ENCODE results near the gene PLEKHD1.
"Not testable (repeated sequence)": the region's sequence is repeated elsewhere in the genome, so short reads cannot be mapped to it uniquely, and the experiment has no call there.

PLEKHD1 gene

DNA sequence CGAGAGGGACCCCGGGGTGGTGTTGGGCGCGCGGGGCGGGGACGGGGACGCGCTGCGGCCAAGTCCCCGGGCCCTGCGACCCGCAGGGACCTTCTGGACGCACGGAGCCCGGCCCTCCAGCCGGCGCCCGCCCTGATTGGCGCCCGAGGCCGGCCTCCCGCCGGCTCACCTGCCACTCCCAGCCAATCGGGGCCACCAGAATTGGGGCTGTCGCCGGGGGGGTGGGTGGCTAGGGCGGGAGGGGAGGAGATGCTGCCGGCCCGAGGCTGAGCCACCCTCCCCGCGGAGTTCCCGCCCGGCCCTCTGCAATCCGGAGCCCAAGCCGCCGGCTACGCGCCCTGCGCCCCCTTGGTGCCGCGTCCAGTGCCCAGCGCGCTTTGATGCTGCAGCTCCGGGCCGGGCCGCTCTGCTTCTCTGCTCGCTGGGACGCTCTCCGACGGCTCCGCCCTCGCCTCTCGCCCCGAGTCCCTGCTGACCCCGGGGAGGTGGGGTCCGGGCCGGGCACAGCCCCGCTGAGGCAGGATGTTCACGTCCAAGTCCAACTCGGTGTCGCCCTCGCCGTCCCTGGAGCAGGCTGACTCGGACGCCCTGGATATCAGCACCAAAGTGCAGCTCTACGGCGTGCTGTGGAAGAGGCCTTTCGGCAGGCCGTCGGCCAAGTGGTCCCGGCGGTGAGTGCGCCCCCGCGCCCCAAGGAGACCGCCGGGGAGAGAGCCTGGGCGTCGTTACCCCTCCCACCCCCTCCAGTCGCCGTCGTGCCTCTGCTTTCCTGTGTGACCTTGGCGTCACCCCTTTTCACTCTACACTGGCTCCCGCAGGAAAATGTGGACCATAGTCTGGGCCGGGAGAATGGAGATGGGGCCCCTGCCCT is at the start of gene PLEKHD1:
TSS of gene PLEKHD1 (plus strand) at position 285 of the 871 bp plus-strand sequence. CDS start at position 523, 238 bp downstream.
- DNase-seq (ENCODE audit: low read depth), result no peak

DNA sequence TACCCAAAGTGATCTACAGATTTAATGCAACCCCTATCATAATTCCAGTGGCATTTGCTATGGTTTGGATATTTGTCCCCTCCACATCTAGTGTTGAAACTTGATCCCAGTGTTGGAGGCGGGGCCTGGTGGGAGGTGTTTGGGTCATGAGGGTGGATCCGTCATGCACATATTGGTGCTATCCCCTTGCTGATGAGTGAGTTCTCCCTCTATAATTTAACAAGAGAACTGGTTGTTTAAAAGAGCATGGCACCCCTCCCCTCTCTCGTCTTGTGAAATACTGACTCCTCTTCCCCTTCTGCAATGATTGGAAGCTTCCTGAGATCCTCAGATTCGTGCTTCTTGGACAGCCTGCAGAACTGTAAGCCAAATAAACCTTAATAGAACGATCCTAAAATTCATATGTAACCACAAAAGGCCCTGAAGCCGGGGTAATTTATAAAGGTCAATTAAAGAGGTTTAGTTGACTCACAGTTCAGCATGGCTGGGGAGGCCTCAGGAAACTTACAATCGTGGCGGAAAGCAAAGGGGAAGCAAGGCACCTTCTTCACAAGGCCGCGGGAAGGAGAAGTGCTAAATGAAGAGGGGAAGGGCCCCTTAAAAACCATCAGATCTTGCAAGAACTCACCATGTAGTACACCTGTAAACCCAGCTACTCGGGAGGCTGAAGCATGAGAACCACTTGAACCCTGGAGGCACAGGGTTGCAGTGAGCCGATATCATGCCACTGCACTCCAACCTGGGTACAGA is 44.8 kb upstream of the PLEKHD1 start:
- no peak for DNase-seq (ENCODE audit: low read depth)

DNA sequence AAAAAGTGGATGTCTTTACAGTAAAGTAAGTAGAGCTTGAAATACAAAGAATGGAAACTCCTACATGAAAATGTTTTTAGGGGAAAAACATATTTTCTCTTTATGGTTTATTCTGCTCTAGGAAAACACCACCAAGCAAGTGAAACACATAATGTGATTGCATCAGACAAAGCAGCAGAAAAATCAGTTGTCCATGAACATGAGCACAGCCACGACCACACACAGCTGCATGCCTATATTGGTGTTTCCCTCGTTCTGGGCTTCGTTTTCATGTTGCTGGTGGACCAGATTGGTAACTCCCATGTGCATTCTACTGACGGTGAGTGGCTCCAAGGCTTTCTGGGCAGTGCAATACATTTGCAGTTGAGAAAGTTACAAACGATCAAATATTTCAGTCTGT is 42.6 kb upstream of the PLEKHD1 start:
- no peak for DNase-seq (ENCODE audit: low read depth)

DNA sequence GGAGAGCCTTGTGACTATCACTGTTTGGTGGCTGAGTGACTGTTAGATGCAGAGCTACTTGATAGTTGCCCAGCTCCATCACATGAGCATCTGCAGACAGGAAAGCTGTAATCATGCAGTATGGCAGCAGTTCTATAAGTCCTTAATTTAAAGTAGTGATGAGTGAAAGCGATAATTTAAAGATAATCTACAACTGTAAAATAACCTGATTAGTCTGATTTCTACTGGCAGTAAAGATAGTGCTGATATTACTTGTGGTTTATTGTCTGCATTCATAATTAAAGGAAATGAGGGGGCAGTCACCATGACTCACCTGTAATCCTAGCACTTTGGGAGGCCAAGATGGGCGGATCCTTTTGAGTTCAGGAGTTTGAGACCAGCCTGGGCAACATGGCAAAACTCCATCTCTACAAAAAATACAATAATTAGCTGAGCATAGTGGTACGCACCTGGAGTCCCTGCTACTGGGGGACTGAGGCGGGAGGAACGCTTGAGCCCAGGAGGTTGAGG is 41.2 kb upstream of the PLEKHD1 start:
- DNase-seq (ENCODE audit: low read depth), result no peak

DNA sequence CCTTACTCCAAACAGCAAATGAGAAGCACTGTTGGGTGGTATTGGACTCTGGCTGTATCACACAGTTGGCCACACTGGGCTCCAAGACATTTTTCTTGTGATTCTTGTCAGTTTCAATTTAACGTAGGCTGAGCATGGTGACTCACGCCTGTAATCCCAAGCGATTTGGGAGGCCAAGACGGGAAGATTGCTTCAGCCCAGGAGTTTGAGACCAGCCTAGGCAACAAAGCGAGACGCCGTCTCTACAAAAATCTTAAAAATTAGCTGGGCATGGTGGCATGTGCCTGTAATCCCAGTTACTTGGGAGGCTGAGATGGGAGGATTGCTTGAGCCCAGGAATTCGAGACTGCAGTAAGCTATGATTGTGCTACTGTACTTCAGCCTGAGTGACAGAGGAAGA is 35.3 kb upstream of the PLEKHD1 start:
- DNase-seq (ENCODE audit: low read depth), result no peak

DNA sequence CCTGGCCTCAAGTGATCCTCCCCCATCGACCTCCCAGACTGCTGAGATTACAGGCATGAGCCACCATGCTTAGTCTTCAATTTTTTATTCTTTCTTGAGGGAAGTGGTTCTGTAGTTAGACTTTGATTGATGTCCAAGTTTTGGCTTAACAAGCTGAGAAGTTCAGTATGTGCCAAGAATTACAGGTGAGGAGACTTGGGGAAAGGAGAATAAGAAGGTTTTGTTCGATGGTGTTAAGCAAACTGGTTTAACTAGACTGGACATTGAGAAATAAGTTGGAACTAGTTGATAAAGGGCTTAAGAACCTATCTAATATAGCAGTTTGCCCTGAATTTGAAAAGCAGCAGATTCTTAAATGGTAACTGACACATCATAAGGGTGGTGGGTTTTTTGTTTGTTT is 32.6 kb upstream of the PLEKHD1 start:
- DNase-seq (ENCODE audit: low read depth), result no peak

DNA sequence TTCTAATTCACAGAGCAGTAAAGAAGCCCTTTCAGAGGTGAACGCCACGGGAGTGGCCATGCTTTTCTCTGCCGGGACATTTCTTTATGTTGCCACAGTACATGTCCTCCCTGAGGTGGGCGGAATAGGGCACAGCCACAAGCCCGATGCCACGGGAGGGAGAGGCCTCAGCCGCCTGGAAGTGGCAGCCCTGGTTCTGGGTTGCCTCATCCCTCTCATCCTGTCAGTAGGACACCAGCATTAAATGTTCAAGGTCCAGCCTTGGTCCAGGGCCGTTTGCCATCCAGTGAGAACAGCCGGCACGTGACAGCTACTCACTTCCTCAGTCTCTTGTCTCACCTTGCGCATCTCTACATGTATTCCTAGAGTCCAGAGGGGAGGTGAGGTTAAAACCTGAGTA is 26.2 kb upstream of the PLEKHD1 start:
- DNase-seq (ENCODE audit: low read depth), result no peak

DNA sequence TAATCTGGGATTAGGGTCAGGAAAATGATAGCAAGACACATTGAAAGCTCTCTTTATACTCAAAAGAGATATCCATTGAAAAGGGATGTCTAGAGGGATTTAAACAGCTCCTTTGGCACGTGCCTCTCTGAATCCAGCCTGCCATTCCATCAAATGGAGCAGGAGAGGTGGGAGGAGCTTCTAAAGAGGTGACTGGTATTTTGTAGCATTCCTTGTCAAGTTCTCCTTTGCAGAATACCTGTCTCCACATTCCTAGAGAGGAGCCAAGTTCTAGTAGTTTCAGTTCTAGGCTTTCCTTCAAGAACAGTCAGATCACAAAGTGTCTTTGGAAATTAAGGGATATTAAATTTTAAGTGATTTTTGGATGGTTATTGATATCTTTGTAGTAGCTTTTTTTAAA is 25.4 kb upstream of the PLEKHD1 start:
- no peak for DNase-seq (ENCODE audit: low read depth)

DNA sequence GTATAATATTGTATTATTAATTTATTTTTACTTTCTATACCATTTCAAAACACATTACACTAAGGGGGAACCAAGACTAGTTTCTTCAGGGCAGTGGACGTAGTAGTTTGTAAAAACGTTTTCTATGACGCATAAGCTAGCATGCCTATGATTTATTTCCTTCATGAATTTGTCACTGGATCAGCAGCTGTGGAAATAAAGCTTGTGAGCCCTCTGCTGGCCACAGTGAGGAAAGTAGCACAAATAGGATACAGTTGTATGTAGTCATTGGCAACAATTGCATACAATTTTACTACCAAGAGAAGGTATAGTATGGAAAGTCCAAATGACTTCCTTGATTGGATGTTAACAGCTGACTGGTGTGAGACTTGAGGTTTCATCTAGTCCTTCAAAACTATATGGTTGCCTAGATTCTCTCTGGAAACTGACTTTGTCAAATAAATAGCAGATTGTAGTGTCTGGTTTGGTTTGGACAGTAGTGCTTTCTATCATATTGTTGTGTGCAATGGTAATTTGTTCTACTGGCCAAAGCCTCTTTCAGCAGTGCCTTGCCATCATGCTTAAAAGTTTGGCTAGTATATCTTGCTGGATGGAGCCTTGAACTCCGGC is 24.3 kb upstream of the PLEKHD1 start:
- peak; percentile 7 for DNase-seq (ENCODE audit: low read depth)

DNA sequence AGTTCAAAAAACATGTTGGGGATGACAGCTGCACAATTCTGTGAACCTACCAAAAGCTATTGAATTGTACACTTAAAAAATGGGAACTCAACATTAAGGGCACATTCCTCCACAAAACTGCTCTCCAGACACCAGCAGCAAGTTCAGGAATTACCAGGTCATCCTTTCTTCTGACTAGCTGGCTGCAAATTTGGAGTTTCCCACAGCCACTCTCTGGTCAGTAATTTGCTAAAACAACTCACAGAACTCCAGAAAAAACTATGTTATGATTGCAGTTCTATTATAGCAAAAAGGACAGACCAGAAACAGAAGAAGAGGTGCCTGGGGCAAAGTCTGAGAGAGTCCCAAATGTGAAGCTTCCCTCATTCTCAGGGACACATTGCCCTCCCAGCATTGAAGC is 20.1 kb upstream of the PLEKHD1 start:
- no peak for DNase-seq (ENCODE audit: low read depth)

DNA sequence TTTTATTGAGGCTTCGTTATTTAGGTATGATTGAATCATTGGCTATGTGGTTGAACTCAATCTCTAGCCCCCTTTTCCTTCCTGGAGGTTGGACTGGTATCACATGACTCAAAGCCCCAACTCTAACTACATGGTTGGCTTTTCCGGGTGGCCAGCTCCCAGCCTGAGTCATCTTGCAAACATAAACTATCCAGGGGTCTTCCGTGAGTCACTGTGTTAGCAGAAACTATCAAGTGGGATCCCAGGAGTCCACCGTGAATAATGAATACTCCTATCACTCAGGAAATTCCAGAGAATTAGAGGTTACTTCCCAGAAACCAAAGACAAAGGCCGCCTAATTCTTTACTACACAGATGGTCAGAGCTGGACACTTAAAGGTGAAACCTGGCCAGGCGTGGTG is 19.7 kb upstream of the PLEKHD1 start:
- no peak for DNase-seq (ENCODE audit: low read depth)

DNA sequence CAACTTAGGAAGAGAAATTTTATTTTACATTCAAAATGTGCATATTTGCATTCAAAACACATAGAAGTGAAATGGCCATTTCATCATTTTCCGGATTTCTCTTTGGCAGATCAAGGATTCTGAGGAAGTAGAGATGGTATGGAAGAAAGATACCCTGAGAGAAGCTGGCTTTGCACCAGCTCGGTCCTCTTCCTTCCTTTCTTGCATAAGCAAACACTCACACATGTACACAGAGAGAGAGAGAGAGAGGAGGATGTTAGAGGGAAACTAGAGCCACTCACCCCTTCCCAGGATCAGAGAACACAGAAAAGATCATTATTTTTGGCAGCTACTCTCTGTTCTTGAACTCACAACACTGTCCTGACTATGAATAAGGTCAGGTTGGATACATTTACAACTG is 15.6 kb upstream of the PLEKHD1 start:
- no peak for DNase-seq (ENCODE audit: low read depth)

DNA sequence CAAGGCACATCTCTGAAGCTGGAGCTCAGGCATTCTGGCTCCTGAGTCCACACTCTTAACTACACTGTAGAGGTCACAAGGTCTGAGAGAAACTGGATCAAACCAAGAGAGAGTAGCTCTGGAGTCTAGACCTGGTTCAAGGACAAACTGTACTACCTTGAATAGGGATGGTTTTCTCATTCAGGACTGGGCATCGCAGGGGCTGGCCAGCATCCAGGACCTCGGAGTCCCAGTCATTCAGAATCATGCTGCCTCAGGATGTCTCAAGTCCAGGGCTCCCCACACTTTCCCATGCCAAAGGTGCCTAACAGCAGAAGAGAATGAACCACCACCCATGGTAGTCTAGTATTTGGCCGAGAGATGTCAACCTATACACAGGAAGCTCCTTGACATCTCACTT is 13.1 kb upstream of the PLEKHD1 start:
- DNase-seq (ENCODE audit: low read depth), result no peak

DNA sequence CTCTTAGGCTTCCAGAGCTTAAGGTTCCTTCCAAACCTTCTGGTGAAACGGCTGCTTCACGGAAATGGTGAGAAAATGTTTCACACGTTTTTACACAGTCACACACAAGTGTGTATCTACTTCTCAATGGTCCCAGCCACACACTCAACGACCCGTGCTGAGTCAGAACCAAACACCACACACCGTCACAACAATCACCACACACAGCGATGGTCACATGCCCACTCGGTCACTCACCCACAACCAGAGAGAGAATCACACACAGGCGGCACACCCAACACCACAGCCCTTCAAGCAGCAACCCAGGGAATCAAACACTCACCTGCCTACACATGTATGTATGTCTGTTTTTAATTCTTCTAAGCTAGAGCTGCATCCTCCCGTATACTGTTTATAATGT is 12.6 kb upstream of the PLEKHD1 start:
- no peak for DNase-seq (ENCODE audit: low read depth)

DNA sequence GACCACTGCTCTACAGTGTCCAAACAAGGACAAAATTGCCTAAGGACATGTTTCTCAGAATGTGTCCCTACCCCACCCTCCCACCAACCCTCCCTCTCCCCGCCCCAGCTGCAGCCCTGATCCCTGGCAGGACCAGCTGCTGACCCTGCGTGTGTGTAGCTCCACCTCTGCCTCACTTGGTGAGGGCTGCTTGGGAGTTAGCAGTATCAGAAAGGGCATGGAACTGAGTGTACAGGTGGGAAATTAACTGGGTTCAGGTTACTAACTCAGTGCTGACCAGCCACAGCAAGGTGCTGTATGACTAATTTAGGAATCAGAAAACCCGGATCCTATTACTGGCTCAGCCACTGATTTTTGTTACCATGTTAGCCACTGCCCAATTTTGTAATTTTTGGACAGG is 11.3 kb upstream of the PLEKHD1 start:
- DNase-seq (ENCODE audit: low read depth), result no peak

DNA sequence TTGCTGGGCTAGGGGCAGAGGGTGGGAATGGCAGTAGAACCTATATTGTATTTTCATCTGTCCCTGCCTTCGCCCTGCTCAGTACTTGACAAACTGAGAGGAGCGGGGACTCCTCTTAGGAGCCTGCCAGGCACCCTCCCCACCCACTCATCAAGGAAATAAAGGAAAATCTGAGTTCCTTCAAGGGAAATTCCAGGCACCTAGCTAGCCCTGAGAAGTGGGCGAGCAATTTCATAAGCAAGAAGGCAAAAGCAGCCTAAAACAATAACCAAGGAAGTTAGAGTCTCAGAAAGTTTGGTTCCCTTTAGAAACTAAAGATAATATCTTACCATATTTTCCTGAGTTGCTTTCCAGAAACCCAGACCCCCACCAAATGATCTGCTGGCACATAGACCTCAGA is 10.6 kb upstream of the PLEKHD1 start:
- no peak for DNase-seq (ENCODE audit: low read depth)

DNA sequence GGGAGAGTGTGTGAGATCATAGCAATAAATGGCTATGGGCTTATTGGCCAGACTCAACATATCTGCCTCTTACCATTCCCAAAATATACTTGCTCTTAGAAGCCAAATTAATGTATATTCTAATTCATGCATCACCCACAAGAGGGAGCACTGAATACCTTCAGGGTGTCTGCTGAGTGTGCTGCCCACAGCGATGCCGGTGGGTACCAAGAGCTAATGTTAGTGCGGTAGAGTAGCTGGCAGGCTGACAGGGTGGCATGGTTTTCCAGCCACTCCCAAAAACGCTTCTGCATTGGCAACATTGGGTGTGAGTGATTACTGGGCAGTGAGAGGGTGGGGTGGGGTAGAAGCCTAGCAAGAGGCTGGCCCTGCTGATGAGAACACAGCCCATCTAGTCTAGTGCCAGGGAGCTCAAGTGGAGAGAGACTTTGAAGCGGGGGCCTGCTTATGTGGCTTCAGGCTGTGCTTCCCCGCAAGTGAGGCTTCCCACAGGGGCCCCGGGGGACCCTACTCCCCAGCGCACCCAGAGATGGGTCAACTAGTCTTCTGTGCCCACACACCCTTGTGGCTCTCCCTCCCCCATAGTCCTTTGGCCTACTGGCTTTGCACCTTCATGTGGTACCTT is 9.2 kb upstream of the PLEKHD1 start:
- no peak for DNase-seq (ENCODE audit: low read depth)

DNA sequence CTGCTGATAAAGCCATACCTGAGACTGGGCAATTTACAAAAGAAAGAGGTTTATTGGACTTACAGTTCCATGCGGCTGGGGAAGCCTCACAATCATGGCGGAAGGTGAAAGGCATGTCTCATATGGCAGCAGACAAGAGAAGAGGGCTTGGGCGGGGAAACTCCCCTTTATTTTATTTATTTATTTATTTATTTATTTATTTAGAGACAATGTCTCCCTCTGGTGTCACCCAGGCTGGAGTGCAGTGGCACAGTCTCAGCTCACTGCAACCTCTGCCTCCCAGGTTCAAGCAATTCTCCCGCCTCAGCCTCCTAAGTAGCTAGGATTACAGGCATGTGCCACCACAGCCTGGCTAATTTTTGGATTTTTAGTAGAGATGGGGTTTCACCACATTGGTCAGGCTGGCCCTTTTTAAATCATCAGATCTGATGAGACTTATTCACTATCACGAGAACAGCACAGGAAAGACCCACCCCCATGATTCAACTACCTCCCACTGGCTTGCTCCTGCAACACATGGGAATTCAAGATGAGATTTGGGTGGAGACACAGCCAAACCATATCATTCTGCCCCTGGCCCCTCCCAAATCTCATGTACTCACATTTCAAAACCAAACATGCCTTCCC is 7.6 kb upstream of the PLEKHD1 start:
- DNase-seq (ENCODE audit: low read depth), result not testable (repeated sequence)

DNA sequence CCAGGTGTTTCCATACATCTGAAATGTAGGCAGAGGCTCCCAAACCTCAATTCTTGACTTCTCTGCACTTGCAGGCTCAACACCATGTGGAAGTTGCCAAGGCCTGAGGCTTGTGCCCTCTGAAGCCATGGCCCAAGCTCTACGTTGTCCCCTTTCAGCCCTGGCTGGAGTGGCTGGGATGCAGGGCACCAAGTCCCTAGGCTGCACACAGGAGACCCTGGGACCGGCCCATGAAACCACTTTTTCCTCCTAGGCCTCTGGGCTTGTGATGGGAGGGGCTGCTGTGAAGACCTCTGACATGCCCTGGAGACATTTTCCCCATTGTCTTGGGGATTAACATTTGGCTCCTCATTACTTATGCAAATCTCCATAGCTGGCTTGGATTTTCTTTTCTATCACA is 6.5 kb upstream of the PLEKHD1 start:
- DNase-seq (ENCODE audit: low read depth), result not testable (repeated sequence)

DNA sequence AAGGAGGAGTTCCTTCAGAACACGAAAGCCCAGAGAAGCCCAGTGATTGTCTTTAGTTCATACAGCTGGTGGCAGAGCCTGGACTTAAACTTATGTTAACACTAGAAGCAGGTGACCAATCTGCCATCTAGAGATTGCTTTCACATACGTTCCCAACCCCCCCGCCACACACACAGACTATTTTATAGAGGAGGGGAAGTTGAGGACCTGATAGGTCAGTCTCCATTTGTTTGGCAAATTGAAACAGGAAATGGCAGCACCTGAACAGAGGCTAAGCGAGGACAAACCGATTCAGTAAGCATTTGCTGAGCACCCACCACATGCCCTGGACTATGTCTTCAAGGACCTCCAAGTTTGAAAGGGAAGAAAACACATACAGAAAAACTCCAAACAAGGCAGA is 4.8 kb upstream of the PLEKHD1 start:
- DNase-seq (ENCODE audit: low read depth), result no peak

DNA sequence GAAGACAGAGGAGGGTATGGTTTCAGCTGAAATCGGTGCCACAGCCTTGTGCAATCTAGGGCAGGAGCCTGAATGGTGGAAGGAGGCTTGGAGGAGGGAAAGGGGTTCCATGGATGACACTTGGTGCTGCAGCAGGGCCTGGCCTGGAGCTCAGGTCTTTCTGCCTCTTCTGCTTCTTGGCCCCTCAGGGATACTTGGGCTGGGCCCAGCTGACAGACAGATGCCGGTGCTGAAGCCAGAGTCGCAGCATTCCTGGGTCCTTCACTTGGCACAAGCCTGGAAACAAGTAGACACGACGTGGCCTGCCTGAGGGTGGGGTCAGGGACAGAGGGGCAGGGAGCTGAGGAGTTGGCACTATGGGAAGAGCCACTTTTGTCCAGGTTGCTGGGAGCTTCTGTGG is 4.4 kb upstream of the PLEKHD1 start:
- no peak for DNase-seq (ENCODE audit: low read depth)
